ENCODE results near the gene IGSF8.

DNA sequence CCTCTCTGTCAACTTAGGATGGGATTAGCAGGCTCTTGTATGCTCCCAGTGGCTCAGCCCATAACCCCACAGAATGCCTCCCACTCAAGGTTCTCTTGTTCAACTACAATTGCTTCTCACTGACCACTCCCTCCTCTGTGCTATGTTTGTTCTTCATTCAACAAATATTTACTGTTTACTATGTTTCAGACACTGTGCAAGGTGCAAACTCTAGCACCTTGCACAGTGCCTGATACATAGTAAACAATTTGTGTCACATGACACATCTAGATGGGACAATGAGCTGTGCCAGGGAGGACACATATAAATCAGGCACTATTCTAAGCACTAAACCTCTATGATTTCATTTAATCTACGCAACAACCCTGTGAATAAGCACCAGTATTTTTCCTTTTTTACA is 32.5 kb upstream of the IGSF8 start:
- TF ChIP-seq, protein P1, sequence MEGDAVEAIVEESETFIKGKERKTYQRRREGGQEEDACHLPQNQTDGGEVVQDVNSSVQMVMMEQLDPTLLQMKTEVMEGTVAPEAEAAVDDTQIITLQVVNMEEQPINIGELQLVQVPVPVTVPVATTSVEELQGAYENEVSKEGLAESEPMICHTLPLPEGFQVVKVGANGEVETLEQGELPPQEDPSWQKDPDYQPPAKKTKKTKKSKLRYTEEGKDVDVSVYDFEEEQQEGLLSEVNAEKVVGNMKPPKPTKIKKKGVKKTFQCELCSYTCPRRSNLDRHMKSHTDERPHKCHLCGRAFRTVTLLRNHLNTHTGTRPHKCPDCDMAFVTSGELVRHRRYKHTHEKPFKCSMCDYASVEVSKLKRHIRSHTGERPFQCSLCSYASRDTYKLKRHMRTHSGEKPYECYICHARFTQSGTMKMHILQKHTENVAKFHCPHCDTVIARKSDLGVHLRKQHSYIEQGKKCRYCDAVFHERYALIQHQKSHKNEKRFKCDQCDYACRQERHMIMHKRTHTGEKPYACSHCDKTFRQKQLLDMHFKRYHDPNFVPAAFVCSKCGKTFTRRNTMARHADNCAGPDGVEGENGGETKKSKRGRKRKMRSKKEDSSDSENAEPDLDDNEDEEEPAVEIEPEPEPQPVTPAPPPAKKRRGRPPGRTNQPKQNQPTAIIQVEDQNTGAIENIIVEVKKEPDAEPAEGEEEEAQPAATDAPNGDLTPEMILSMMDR (IDR thresholded peaks at IDR 0.05) = no peak
- TF ChIP-seq POLR2A (IDR thresholded peaks at IDR 0.05) = no peak

Data from thyroid gland (tissue), 4 donors.